Islet precursor cell (in vitro differentiated cells): Measurements from ENCODE around the gene OR6N1.

Experiments used
- DNase-seq: peaks from one replicate; pipeline ENCODE4 v3.0.0-alpha.2; 2018

Gene OR6N1

GRCh38 chr1:158771950-158772866 lies at the start of gene OR6N1:
TSS of gene OR6N1 (minus strand) at chr1:158772195. CDS start at chr1:158766682, 5,513 bp downstream.
- DNase-seq = no peak

GRCh38 chr1:158821723-158822122 lies 49.7 kb upstream of the OR6N1 start:
- DNase-seq = no peak

GRCh38 chr1:158819461-158820443 lies 47.8 kb upstream of the OR6N1 start:
- DNase-seq = no peak

GRCh38 chr1:158818975-158819431 lies 47.0 kb upstream of the OR6N1 start:
- DNase-seq = no peak

GRCh38 chr1:158818560-158818959 lies 46.6 kb upstream of the OR6N1 start:
- no peak for DNase-seq

GRCh38 chr1:158814970-158815369 lies 43.0 kb upstream of the OR6N1 start:
- DNase-seq = no peak

- DNase-seq = no peak
Measured at GRCh38 chr1:158813164-158813563, 41.2 kb upstream of the OR6N1 start.

- DNase-seq = no peak
Measured at GRCh38 chr1:158812336-158812735, 40.3 kb upstream of the OR6N1 start.

- no peak for DNase-seq
Measured at GRCh38 chr1:158810311-158810710, 38.3 kb upstream of the OR6N1 start.

- DNase-seq = no peak
Measured at GRCh38 chr1:158809862-158810261, 37.9 kb upstream of the OR6N1 start.

- DNase-seq = no peak
Measured at GRCh38 chr1:158809256-158809655, 37.3 kb upstream of the OR6N1 start.

GRCh38 chr1:158806916-158807536 lies 35.0 kb upstream of the OR6N1 start:
- DNase-seq = no peak

- DNase-seq = no peak
Measured at GRCh38 chr1:158803678-158804077, 31.7 kb upstream of the OR6N1 start.

- no peak for DNase-seq
Measured at GRCh38 chr1:158801396-158801795, 29.4 kb upstream of the OR6N1 start.

GRCh38 chr1:158800526-158800925 lies 28.5 kb upstream of the OR6N1 start:
- no peak for DNase-seq

- no peak for DNase-seq
Measured at GRCh38 chr1:158799689-158800088, 27.7 kb upstream of the OR6N1 start.

- no peak for DNase-seq
Measured at GRCh38 chr1:158798531-158798930, 26.5 kb upstream of the OR6N1 start.

- DNase-seq = no peak
Measured at GRCh38 chr1:158794247-158794646, 22.3 kb upstream of the OR6N1 start.

GRCh38 chr1:158793604-158794003 lies 21.6 kb upstream of the OR6N1 start:
- DNase-seq = no peak

- no peak for DNase-seq
Measured at GRCh38 chr1:158781104-158781503, 9.1 kb upstream of the OR6N1 start, which contains the start of gene OR6N2. TSS of gene OR6N2 (minus strand) at chr1:158781204. CDS start at chr1:158777635, 3,569 bp downstream.

- DNase-seq = no peak
Measured at GRCh38 chr1:158754420-158754819, 17.6 kb downstream of the OR6N1 start, which contains the start of gene OR6K6. TSS of gene OR6K6 (plus strand) at chr1:158754720. CDS start at chr1:158754888, 168 bp downstream.

- DNase-seq = no peak
Measured at GRCh38 chr1:158752155-158752712, 19.8 kb downstream of the OR6N1 start.
